KOPT-K1 (cell line): ENCODE data around the gene IFIH1.

Experiments
- H3K27ac ChIP-seq: fragments of 200-600 bp; sonication (generic); 2 replicates; pipeline ENCODE4 v1.5.1; 2016; ENCODE audit warnings: antibody characterized with exemption, mild to moderate bottlenecking, low read depth, low read length; ENCODE audit not compliant: poor library complexity, severe bottlenecking
- H3K36me3 ChIP-seq: fragments of 200-600 bp; sonication (generic); 2 replicates; pipeline ENCODE4 v1.5.1; 2017; ENCODE audit warnings: antibody characterized with exemption, mild to moderate bottlenecking, low read length, moderate library complexity; ENCODE audit not compliant: insufficient read depth
- H3K9me3 ChIP-seq: fragments of 200-600 bp; sonication (generic); 2 replicates; pipeline ENCODE4 v1.5.1; 2017; ENCODE audit warnings: antibody characterized with exemption, low read length, mild to moderate bottlenecking; ENCODE audit not compliant: insufficient read depth, poor library complexity, severe bottlenecking

Gene IFIH1

DNA sequence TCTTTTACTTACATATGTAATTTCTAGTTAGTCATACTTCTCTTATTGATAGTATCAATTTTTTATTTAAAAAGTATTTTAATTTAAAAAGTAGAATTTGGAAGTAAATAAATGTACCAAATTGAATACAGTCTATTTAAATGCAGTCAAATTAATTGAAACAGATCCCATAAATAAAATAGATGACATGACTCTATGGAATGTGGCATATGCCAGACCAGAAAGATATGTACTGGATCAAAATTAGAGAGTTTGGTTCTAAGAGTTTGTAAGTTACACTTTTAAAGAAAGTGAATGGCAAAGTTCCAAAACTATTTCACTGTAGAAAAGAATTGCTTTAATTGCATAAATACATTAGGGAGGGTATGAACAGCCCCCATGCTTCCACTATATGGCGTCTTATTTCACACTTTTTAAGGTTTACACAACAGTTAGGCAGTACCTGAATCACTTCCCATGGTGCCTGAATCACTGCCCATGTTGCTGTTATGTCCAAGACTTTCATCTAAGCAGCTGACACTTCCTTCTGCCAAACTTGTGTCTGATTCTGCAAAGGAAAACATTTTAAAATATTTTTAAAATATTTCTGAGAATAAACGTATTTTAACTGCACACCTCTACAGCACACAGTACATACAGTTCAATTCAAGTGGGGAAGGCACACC lies 25.2 kb downstream of the IFIH1 start:
- Histone ChIP-seq H3K27ac (no peak overlapping the region), H3K9me3 (no peaks in the 10 kb centered on the region), H3K36me3 (no peaks in the 10 kb centered on the region)

- Histone ChIP-seq H3K27ac (no peak overlapping the region), H3K36me3 (no peaks in the 10 kb centered on the region), H3K9me3 (no peaks in the 10 kb centered on the region)
These were observed 26.7 kb downstream of the IFIH1 start for GRCh38 chr2:162291748-162292147.

GRCh38 chr2:162282765-162283425 lies 35.6 kb downstream of the IFIH1 start:
- H3K27ac ChIP-seq = no peak overlapping the region
- no peaks in the 10 kb centered on the region for H3K9me3 ChIP-seq
- no peaks in the 10 kb centered on the region for H3K36me3 ChIP-seq

- no peak overlapping the region for H3K27ac ChIP-seq
- no peaks in the 10 kb centered on the region for H3K9me3 ChIP-seq
- H3K36me3 ChIP-seq = 0 out of 2 replicates have a peak, but pooled peaks cover 3% of the 10 kb centered on the region
These were observed 37.8 kb downstream of the IFIH1 start for GRCh38 chr2:162280654-162281053.

DNA sequence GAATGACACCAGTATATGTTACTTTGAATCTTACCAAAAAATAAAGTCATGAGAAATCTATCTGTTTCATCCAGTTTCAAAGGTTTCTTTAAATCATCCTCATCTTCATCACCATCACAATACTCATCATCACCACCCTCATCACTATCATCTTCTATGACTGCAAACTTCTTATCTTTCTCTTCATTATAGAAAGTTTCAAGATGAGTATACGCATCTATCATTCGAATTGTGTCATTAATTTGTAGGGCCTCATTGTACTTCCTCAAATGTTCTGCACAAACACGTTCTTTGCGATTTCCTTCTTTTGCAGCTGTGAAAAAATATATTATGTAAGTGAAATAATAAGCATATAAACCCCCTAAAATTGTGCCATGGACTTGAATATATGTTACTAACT lies 41.1 kb downstream of the IFIH1 start:
- H3K36me3 ChIP-seq = 0 out of 2 replicates have a peak, but pooled peaks cover 3% of the 10 kb centered on the region
- no peak overlapping the region for H3K27ac ChIP-seq
- no peaks in the 10 kb centered on the region for H3K9me3 ChIP-seq

GRCh38 chr2:162267996-162268395 lies 50.5 kb downstream of the IFIH1 start:
- H3K9me3 ChIP-seq = no peaks in the 10 kb centered on the region
- no peak overlapping the region for H3K27ac ChIP-seq
- 0 out of 2 replicates have a peak, but pooled peaks cover 6% of the 10 kb centered on the region for H3K36me3 ChIP-seq

DNA sequence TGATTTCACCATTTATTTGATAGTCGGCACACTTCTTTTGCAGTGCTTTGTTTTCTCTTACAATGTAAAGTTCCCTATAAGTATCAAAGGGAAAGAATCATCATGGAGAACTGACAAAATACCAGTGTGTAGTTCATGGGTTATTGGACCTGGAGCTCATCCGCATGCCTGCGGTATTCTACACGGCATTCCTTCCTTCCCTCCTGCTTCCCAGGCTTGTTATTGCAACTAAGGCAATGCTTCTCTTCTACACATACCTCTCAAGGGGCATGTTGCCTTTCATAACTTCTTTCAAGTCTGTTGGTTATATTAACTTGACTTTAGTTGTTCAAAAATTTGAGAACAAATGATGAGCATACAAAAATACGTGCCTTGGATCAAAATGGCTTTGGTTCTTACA lies 51.0 kb downstream of the IFIH1 start:
- no peaks in the 10 kb centered on the region for H3K9me3 ChIP-seq
- H3K27ac ChIP-seq = no peak overlapping the region

DNA sequence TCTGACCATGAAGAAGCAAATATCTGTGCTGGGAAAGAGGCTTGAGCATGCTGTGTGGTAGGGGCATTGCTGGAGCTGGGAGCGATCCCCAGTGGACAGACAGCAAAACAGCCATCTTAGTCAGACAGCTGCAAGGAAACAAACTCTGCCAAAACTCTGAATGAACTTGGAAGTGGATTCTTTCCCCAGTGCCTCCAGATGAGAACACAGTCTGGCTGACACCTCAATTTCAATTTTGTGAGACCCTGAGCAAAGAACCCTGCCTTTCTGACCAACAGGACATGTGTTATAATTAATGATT lies 52.1 kb downstream of the IFIH1 start:
- Histone ChIP-seq H3K36me3 (0 out of 2 replicates have a peak, but pooled peaks cover 6% of the 10 kb centered on the region), H3K9me3 (no peaks in the 10 kb centered on the region), H3K27ac (no peak overlapping the region)

More for the DNA sequence above, 51.0 kb downstream of the IFIH1 start:
- 0 out of 2 replicates have a peak, but pooled peaks cover 6% of the 10 kb centered on the region for H3K36me3 ChIP-seq

- Histone ChIP-seq H3K9me3 (no peaks in the 10 kb centered on the region), H3K27ac (no peak overlapping the region), H3K36me3 (0 out of 2 replicates have a peak, but pooled peaks cover 6% of the 10 kb centered on the region)
These were observed 52.6 kb downstream of the IFIH1 start for GRCh38 chr2:162265666-162266459.

GRCh38 chr2:162261032-162261945 lies 57.2 kb downstream of the IFIH1 start:
- H3K27ac ChIP-seq = no peak overlapping the region

DNA sequence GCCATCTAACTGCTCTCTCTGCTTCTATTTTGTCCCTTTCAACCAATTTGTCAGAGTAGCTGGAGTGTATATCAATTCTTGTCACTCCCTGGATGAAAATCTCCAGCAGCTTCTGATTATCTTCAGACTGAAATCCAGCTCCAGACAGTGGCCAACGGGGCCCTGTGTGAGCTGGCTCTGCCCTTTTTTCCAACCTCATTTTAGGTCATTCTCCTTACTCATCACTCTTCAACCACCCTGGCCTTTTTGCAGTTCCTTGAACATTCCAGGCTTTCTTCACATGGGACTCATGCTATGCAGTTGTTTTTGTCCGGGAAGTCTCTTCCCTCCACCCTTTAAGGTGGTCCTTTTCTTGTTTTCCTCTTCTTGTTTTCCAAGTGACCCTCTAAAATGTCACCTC lies 59.8 kb downstream of the IFIH1 start:
- Histone ChIP-seq H3K27ac (no peak overlapping the region), H3K36me3 (no peaks in the 10 kb centered on the region), H3K9me3 (no peaks in the 10 kb centered on the region)

More at GRCh38 chr2:162261032-162261945, 57.2 kb downstream of the IFIH1 start:
- Histone ChIP-seq H3K9me3 (no peaks in the 10 kb centered on the region), H3K36me3 (no peaks in the 10 kb centered on the region)

GRCh38 chr2:162258169-162258568 lies 60.3 kb downstream of the IFIH1 start:
- no peaks in the 10 kb centered on the region for H3K36me3 ChIP-seq
- H3K27ac ChIP-seq = no peak overlapping the region
- no peaks in the 10 kb centered on the region for H3K9me3 ChIP-seq

GRCh38 chr2:162257425-162257824 lies 61.1 kb downstream of the IFIH1 start:
- no peaks in the 10 kb centered on the region for H3K36me3 ChIP-seq
- no peak overlapping the region for H3K27ac ChIP-seq
- no peaks in the 10 kb centered on the region for H3K9me3 ChIP-seq

DNA sequence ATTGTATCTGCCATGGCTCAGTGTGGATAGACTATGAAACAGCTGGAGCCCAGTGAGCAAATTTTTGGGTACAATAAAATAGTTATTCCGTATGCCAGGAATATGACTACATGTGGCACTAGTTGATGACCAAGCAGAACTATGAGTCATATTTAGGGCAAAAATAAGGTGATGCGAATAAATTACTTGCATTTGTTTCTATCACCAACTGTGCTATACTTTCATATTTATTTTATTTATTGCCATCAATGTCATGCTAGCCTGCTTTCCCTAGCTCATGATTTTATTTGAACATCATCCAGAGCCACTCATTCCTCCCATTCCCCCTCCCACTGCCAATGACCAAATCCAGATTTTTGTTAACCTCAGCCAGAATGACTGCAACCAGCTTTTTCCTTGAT lies 61.9 kb downstream of the IFIH1 start:
- Histone ChIP-seq H3K9me3 (no peaks in the 10 kb centered on the region), H3K27ac (no peak overlapping the region), H3K36me3 (no peaks in the 10 kb centered on the region)
